ENCODE data around the gene CENPN.

DNA sequence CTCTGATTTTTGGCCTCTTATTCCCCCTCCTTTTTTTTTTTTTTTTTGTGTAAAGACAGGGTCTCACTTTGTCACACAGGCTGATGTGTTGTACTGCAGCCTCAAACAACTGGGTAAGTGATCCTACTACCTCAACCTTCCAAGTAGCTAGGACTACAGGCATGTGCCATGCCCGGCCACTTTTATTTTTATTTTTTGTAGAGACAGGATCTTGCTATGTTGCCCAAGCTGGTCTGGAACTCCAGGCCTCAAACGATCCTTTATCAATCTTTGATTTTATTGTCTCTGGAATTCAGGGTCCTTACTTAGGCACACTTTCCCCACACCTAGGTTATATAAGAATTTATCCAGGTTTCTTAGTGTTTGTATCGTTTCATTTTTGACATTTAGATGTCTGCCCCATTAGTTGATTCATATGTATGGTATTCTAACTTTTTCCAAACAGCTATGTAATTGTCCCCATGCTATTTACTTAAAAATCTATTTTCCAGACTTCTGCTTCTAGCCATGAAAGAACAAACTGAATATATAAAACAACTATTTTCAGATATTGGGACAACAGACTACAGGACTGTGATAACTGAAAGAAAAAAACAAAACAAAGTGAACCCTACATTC is 14.2 kb upstream of the CENPN start:
- TF ChIP-seq, protein P1, sequence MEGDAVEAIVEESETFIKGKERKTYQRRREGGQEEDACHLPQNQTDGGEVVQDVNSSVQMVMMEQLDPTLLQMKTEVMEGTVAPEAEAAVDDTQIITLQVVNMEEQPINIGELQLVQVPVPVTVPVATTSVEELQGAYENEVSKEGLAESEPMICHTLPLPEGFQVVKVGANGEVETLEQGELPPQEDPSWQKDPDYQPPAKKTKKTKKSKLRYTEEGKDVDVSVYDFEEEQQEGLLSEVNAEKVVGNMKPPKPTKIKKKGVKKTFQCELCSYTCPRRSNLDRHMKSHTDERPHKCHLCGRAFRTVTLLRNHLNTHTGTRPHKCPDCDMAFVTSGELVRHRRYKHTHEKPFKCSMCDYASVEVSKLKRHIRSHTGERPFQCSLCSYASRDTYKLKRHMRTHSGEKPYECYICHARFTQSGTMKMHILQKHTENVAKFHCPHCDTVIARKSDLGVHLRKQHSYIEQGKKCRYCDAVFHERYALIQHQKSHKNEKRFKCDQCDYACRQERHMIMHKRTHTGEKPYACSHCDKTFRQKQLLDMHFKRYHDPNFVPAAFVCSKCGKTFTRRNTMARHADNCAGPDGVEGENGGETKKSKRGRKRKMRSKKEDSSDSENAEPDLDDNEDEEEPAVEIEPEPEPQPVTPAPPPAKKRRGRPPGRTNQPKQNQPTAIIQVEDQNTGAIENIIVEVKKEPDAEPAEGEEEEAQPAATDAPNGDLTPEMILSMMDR (IDR thresholded peaks at IDR 0.05; ENCODE audit: insufficient read depth, low read length, poor library complexity, severe bottlenecking): no peak
- TF ChIP-seq EZH2phosphoT487 (conservative IDR thresholded peaks at IDR 0.05; ENCODE audit: low read length): no peak

All from SU-DHL-6 (cell line).